ENCODE results near the gene BID.

BID gene

DNA sequence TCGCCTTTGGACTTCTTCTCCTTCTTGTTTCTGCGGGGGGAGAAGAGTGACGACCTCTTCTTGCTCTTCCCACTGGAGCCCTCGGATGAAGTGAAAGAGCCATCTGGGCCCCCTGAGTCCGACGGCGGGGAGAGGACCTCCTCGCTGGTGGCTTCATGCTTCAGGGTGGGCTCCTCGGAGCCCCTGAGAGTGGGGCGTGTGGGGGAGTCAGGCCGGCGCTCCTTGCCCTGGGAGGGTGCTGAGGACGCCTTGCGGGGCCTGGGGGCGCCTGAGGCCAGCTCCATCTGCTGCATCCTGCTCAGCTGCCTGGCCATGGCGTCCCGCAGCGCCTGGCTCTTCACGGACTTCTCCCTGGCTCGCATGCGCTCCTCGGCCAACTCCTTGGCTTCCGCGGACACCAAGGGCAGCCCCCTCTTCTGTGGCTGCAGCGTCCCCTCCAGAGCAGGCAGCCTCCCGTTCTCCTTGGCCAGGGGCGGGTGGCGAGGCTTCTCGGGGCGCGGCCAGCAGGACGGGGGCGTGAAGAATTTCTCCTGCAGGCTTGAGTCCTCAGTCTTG is 43.3 kb upstream of the BID start:
- H3K4me3 ChIP-seq (ENCODE audit: low read depth, low read length): no peak overlapping the region
- TF ChIP-seq CTCF (IDR thresholded peaks at IDR 0.05; ENCODE audit: control insufficient read depth, extremely low read depth, insufficient read depth): no peak
- DNase-seq (ENCODE audit: low read depth): no peak

- H3K4me3 ChIP-seq (ENCODE audit: low read depth, low read length): no peak overlapping the region
- TF ChIP-seq CTCF (IDR thresholded peaks at IDR 0.05; ENCODE audit: control insufficient read depth, extremely low read depth, insufficient read depth): no peak
- DNase-seq (ENCODE audit: low read depth): no peak
These were observed 42.8 kb upstream of the BID start for GRCh38 chr22:17817079-17817478.

GRCh38 chr22:17816649-17817048 is 42.4 kb upstream of the BID start:
- DNase-seq (ENCODE audit: low read depth): no peak
- TF ChIP-seq CTCF (IDR thresholded peaks at IDR 0.05; ENCODE audit: control insufficient read depth, extremely low read depth, insufficient read depth): no peak
- H3K4me3 ChIP-seq (ENCODE audit: low read depth, low read length): no peak overlapping the region

DNA sequence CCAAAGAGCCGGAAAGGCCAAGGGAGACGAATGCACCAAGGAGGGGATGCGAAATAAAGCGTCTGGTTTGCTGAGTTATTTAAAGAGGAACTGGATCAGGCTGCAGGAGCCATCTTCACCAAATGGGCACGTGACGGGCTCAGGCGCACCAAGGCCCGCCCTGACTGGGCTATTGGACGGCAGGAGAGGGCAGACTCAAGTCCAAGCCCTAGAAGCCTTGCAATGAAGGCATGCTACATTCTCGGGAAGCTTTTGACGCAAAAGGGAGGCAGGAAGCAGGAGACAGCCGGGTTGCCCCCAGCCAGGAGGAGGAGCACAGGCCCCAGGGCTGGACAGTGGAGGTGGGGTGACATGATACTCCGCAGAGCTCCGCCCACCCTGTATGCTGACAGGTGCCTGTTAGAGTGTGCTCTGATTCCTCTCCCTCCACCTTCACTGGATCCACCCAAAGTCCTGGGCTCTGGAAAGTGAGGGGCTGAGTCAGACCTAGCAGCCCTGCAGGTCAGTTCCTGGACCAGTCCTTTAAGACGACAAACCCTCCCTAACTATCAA is 41.5 kb upstream of the BID start:
- DNase-seq (ENCODE audit: low read depth): no peak
- no peak for TF ChIP-seq CTCF (IDR thresholded peaks at IDR 0.05; ENCODE audit: control insufficient read depth, extremely low read depth, insufficient read depth)
- no peak overlapping the region for H3K4me3 ChIP-seq (ENCODE audit: low read depth, low read length)

- no peak for TF ChIP-seq CTCF (IDR thresholded peaks at IDR 0.05; ENCODE audit: control insufficient read depth, extremely low read depth, insufficient read depth)
- DNase-seq (ENCODE audit: low read depth): no peak
- H3K4me3 ChIP-seq (ENCODE audit: low read depth, low read length): no peak overlapping the region
These were observed 40.6 kb upstream of the BID start for GRCh38 chr22:17814830-17815229.

DNA sequence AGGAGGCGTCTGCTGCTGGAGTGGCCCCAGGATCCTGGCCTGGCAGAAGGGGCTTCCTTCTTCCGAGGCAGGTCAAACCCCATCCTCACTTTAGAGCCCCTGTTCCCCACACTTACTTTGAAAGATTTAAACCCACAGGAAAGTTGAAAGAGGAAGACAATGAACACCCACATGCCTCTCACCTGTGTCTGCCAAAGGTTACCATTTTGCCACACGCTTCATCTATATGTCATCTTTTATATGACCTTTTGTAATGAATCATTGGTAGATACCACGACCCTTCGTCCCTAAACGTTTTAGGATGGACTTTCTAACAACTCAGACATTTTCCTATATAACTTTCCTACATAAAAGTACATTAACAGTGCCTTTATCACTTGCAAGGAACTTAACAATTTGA is 39.8 kb upstream of the BID start:
- TF ChIP-seq CTCF (IDR thresholded peaks at IDR 0.05; ENCODE audit: control insufficient read depth, extremely low read depth, insufficient read depth): no peak
- no peak for DNase-seq (ENCODE audit: low read depth)
- H3K4me3 ChIP-seq (ENCODE audit: low read depth, low read length): no peak overlapping the region

DNA sequence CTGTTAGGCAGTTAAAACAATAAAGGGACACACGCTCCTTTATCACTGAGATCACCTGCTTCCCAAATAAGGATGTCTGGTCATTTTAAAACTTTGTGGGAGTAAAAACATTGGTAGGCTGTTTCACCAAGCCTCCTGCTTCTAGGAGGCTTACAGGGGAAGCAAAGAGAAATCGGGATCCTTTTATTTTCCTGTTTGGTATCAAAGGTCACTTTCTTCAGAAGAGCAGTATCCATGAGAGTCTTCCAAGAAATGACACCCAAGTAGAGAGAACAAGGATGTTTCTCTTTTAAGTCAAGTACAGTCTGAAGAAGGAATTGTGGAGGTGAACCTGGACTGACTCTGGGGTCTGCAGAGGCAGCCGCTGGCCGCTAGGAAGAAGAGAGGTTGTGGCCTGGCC is 36.9 kb upstream of the BID start:
- TF ChIP-seq CTCF (IDR thresholded peaks at IDR 0.05; ENCODE audit: control insufficient read depth, extremely low read depth, insufficient read depth): no peak
- H3K4me3 ChIP-seq (ENCODE audit: low read depth, low read length): no peak overlapping the region
- no peak for DNase-seq (ENCODE audit: low read depth)
